HCT116 (cell line): ENCODE data around the gene SMIM12. TPM values are rescaled to one million over a fixed set of nuclear protein-coding genes. Genes with fewer than 3 reads are reported as not detected.

Experiments
- ATAC-seq: fragments of 200-7000 bp; cut with Tn5 transposase; 2 replicates; pipeline ENCODE4 v1.9.1; 2020; ENCODE audit warnings: mild to moderate bottlenecking, moderate library complexity
- BruUV-seq: library from RNA; stranded (reverse); fragments of 400-500 nt; replicated peaks from 2 replicates; lab custom pipeline; 2021; lab: Mats Ljungman, UMichigan
- CTCF ChIA-PET: fragments of 300-600 bp; sonication (Branson Sonifier 250); formaldehyde crosslinking; loops from one replicate; lab custom pipeline; 2021; ENCODE audit warnings: antibody characterized with exemption; lab: Charles Lee
- POLR2A ChIA-PET: fragments of 300-600, 350-600 bp; sonication (Branson Sonifier 250); formaldehyde crosslinking; loops from one replicate; lab custom pipeline; 2021; ENCODE audit warnings: antibody characterized with exemption; lab: Charles Lee
- RAD21 ChIA-PET, 2 experiments: fragments of 300-600 bp; sonication (Branson Sonifier 250); formaldehyde crosslinking; loops; one replicate each; lab custom pipeline; 2023; ENCODE audit warnings: low total read pairs in 2 of 2; ENCODE audit not compliant: uncharacterized antibody in 2 of 2, unreplicated experiment in 2 of 2, low non-redundant PET in 1 of 2; lab: Charles Lee
- DNase-seq: peaks from one replicate; pipeline ENCODE4 v3.0.0-alpha.2; 2010; ENCODE audit warnings: low read depth, low spot score
- H2AFZ ChIP-seq: fragments of 200-600 bp; shearing (Covaris generic), sonication (generic); 2 replicates; pipeline ENCODE4 v1.6.1; 2017; ENCODE audit warnings: low read depth, mixed run types, mixed read lengths, antibody characterized with exemption, low read length; ENCODE audit not compliant: poor library complexity, severe bottlenecking
- H3K27ac ChIP-seq: 2 replicates; pipeline ENCODE4 v1.5.1; 2012; ENCODE audit warnings: low read depth, low read length
- H3K27me3 ChIP-seq: fragments of 200-600 bp; sonication (generic); 2 replicates; pipeline ENCODE4 v1.6.1; 2016; ENCODE audit warnings: mixed run types, low read length, mixed read lengths; ENCODE audit not compliant: insufficient read depth
- H3K36me3 ChIP-seq, 2 experiments: fragments of 200-500 bp in 1 of 2; fragments of 200-600 bp in 1 of 2; sonication (Bioruptor generic) in 1 of 2; sonication (generic) in 1 of 2; 2 replicates each; pipeline versions ENCODE4 v1.5.1 to v1.6.1; 2014 to 2016; ENCODE audit warnings: low read length in 2 of 2, inconsistent platforms in 1 of 2, mixed read lengths in 1 of 2, mixed run types in 1 of 2; ENCODE audit not compliant: insufficient read depth in 2 of 2, control insufficient read depth in 1 of 2
- H3K4me1 ChIP-seq, 2 experiments: fragments of 200-600 bp in 1 of 2; sonication (generic) in 1 of 2; 2 replicates each; pipeline versions ENCODE4 v1.5.1 to v1.6.1; 2012 to 2017; ENCODE audit warnings: low read length in 2 of 2, inconsistent platforms in 1 of 2, mild to moderate bottlenecking in 1 of 2, mixed read lengths in 1 of 2, mixed run types in 1 of 2, moderate library complexity in 1 of 2; ENCODE audit not compliant: insufficient read depth in 2 of 2, control insufficient read depth in 1 of 2
- H3K4me2 ChIP-seq: fragments of 200-600 bp; sonication (generic); 2 replicates; pipeline ENCODE4 v1.6.1; 2017; ENCODE audit warnings: mixed run types, low read length, mixed read lengths
- H3K4me3 ChIP-seq, 2 experiments: fragments of 200-600 bp in 1 of 2; sonication (generic) in 1 of 2; replicated peaks in 1 of 2; 2 replicates each; pipeline ENCODE4 v1.5.1; 2011 to 2016; ENCODE audit warnings: low read length in 2 of 2, control low read depth in 1 of 2, low read depth in 1 of 2, mild to moderate bottlenecking in 1 of 2, mixed read lengths in 1 of 2, mixed run types in 1 of 2
- H3K79me2 ChIP-seq: fragments of 200-600 bp; sonication (generic); 2 replicates; pipeline ENCODE4 v1.6.1; 2017; ENCODE audit warnings: mild to moderate bottlenecking, mixed run types, low read length, moderate library complexity, mixed read lengths; ENCODE audit not compliant: insufficient read depth
- H3K9ac ChIP-seq: fragments of 200-600 bp; sonication (generic); 2 replicates; pipeline ENCODE4 v1.6.1; 2016; ENCODE audit warnings: low read length, mixed read lengths
- H3K9me2 ChIP-seq: fragments of 200-600 bp; sonication (generic), shearing (Covaris generic); 2 replicates; pipeline ENCODE4 v1.6.1; 2017; ENCODE audit warnings: mixed run types, mild to moderate bottlenecking, moderate library complexity; ENCODE audit not compliant: insufficient read depth
- H3K9me3 ChIP-seq, 2 experiments: fragments of 200-500 bp in 1 of 2; fragments of 200-600 bp in 1 of 2; sonication (Bioruptor generic) in 1 of 2; sonication (generic) in 1 of 2; 2 replicates each; pipeline ENCODE4 v1.6.1; 2014 to 2017; ENCODE audit warnings: low read length in 2 of 2, mixed read lengths in 2 of 2, inconsistent platforms in 1 of 2, low read depth in 1 of 2, mild to moderate bottlenecking in 1 of 2, mixed run types in 1 of 2, moderate library complexity in 1 of 2; ENCODE audit not compliant: control insufficient read depth in 1 of 2, insufficient read depth in 1 of 2
- H4K20me1 ChIP-seq: fragments of 200-600 bp; sonication (generic), shearing (Covaris generic); 2 replicates; pipeline ENCODE4 v1.6.1; 2017; ENCODE audit warnings: mixed run types, mild to moderate bottlenecking, moderate library complexity; ENCODE audit not compliant: insufficient read depth
- CBX3 ChIP-seq: IDR thresholded peaks from 2 replicates; pipeline ENCODE4 v1.6.1; 2012; ENCODE audit warnings: low read depth
- CEBPB ChIP-seq: IDR thresholded peaks from 2 replicates; pipeline ENCODE4 v1.6.1; 2012; ENCODE audit warnings: low read depth
- CTCF ChIP-seq, 3 experiments: fragments of 200-600 bp in 1 of 3; sonication (generic) in 1 of 3; IDR thresholded peaks in 2 of 3; conservative IDR thresholded peaks in 1 of 3; 2 replicates each; pipeline ENCODE4 v1.5.1; 2012 to 2017; ENCODE audit warnings: low read depth in 2 of 3, low read length in 2 of 3, antibody characterized with exemption in 1 of 3, borderline replicate concordance in 1 of 3, control low read depth in 1 of 3, mild to moderate bottlenecking in 1 of 3, mixed read lengths in 1 of 3, mixed run types in 1 of 3, moderate library complexity in 1 of 3; ENCODE audit not compliant: insufficient read depth in 1 of 3
- EGR1 ChIP-seq: IDR thresholded peaks from 2 replicates; pipeline ENCODE4 v1.6.1; 2012; ENCODE audit warnings: low read depth
- ELF1 ChIP-seq: IDR thresholded peaks from 2 replicates; pipeline ENCODE4 v1.6.1; 2012; ENCODE audit warnings: low read depth, borderline replicate concordance
- FOSL1 ChIP-seq: IDR thresholded peaks from 2 replicates; pipeline ENCODE4 v1.6.1; 2012; ENCODE audit warnings: low read depth
- JUND ChIP-seq: IDR thresholded peaks from 2 replicates; pipeline ENCODE4 v1.6.1; 2012
- MAX ChIP-seq: IDR thresholded peaks from 2 replicates; pipeline ENCODE4 v1.6.1; 2012
- POLR2A ChIP-seq: IDR thresholded peaks from 2 replicates; pipeline ENCODE4 v1.7.0; 2011; ENCODE audit warnings: borderline replicate concordance; ENCODE audit not compliant: insufficient read depth, insufficient read length; ENCODE audit errors: extremely low read depth
- POLR2AphosphoS5 ChIP-seq: IDR thresholded peaks from 2 replicates; pipeline ENCODE4 v1.6.1; 2011; ENCODE audit warnings: mild to moderate bottlenecking, low read depth, low read length, moderate library complexity
- REST ChIP-seq: IDR thresholded peaks from 2 replicates; pipeline ENCODE4 v1.6.1; 2012; ENCODE audit warnings: low read depth
- SRF ChIP-seq: IDR thresholded peaks from 2 replicates; pipeline ENCODE4 v1.6.1; 2012; ENCODE audit warnings: low read depth
- TCF7L2 ChIP-seq: IDR thresholded peaks from 2 replicates; pipeline ENCODE4 v1.7.0; 2011; ENCODE audit warnings: borderline replicate concordance, inconsistent platforms; ENCODE audit not compliant: insufficient read depth, insufficient read length; ENCODE audit errors: extremely low read depth
- YY1 ChIP-seq: IDR thresholded peaks from 2 replicates; pipeline ENCODE4 v1.6.1; 2011; ENCODE audit warnings: low read length, low read depth, moderate library complexity, mild to moderate bottlenecking; ENCODE audit not compliant: insufficient replicate concordance; ENCODE audit errors: extremely low read depth
- ZFX ChIP-seq: fragments of 450-650 bp; IDR thresholded peaks from 2 replicates; pipeline ENCODE4 v1.6.1; 2017
- ZNF274 ChIP-seq: fragments of 200-500 bp; sonication (Bioruptor generic); IDR thresholded peaks from 2 replicates; pipeline ENCODE4 v1.6.1; 2014; ENCODE audit warnings: mild to moderate bottlenecking, low read depth, low read length, inconsistent platforms
- intact Hi-C: fragments of 100-400 bp; cut with micrococcal nuclease; formaldehyde crosslinking; loops from 2 replicates; pipeline ENCODE4 v1.10.0; 2022
- total RNA-seq: library from RNA; stranded (reverse); gene quantifications from one replicate; pipeline ENCODE4 v1.2.1, GENCODE V29; 2021; ENCODE audit not compliant: unreplicated experiment

SMIM12 gene
- total RNA-seq, 1 experiment from 2014 or later: 31.3 TPM

- ATAC-seq: no peak
- no peaks in the 10 kb centered on the region for H3K9me3 ChIP-seq
- BruUV-seq: no TSS peak
- POLR2A ChIA-PET: no interaction called here
- no peak for DNase-seq
- no peak overlapping the region for H2AFZ ChIP-seq
- H3K36me3 ChIP-seq: no peaks in the 10 kb centered on the region
- peaks cover under 1% of the 10 kb centered on the region; the same call in 1 of the 2 replicates for H3K27me3 ChIP-seq
- no peak overlapping the region for H3K4me3 ChIP-seq
- H4K20me1 ChIP-seq: no peaks in the 10 kb centered on the region
- RAD21 ChIA-PET: no interaction called here
- H3K9ac ChIP-seq: no peak overlapping the region
- no peak overlapping the region for H3K27ac ChIP-seq
- intact Hi-C loops: no loop called here
- no peak overlapping the region for H3K4me2 ChIP-seq
- H3K4me1 ChIP-seq: no peaks in the 10 kb centered on the region
- no peak for TF ChIP-seq SRF
- TF ChIP-seq TCF7L2: no peak
- no peak for TF ChIP-seq MAX
- TF ChIP-seq POLR2AphosphoS5: no peak
- TF ChIP-seq ZFX: no peak
- no peak for TF ChIP-seq JUND
- no peak for TF ChIP-seq FOSL1
- TF ChIP-seq CBX3: no peak
- no peak for TF ChIP-seq ELF1
- no peak for TF ChIP-seq CTCF (IDR thresholded peaks at IDR 0.05 in 2 of 3, conservative IDR thresholded peaks at IDR 0.05 in 1 of 3; ENCODE audit: borderline replicate concordance in 1 of 3, insufficient read depth in 1 of 3, low read depth in 2 of 3, low read length in 2 of 3)
- no peak for TF ChIP-seq CEBPB
- TF ChIP-seq YY1: no peak
- TF ChIP-seq EGR1: no peak
- TF ChIP-seq ZNF274: no peak
- TF ChIP-seq POLR2A: no peak
- no peak for TF ChIP-seq REST
- CTCF ChIA-PET: no interaction called here
- H3K79me2 ChIP-seq: no peaks in the 10 kb centered on the region
- no peaks in the 10 kb centered on the region for H3K9me2 ChIP-seq
Observed at GRCh38 chr1:34831721-34832246, 27.8 kb downstream of the SMIM12 start.
